SJSA1 (cell line): ENCODE results near the gene FNBP1. TPM values are rescaled to one million over a fixed set of nuclear protein-coding genes. Genes with fewer than 3 reads are reported as not detected.
"Not testable (repeated sequence)": the region's sequence is repeated elsewhere in the genome, so short reads cannot be mapped to it uniquely, and the experiment has no call there.

ENCODE experiments used
- DNase-seq, 2 experiments: peaks; one replicate each; pipeline ENCODE4 v3.0.0-alpha.2; 2015 to 2020; ENCODE audit warnings: low spot score in 2 of 2, low read depth in 1 of 2
- H3K27ac ChIP-seq: fragments of 250-450 bp; sonication (Bioruptor Pico); 2 replicates; pipeline ENCODE4 v1.5.1; 2020; ENCODE audit warnings: mild to moderate bottlenecking, moderate library complexity
- H3K27me3 ChIP-seq: fragments of 250-450 bp; sonication (Bioruptor Pico); replicated peaks from 2 replicates; pipeline ENCODE4 v1.5.1; 2020; ENCODE audit warnings: mild to moderate bottlenecking, moderate library complexity
- H3K36me3 ChIP-seq: fragments of 250-450 bp; sonication (Bioruptor Pico); 2 replicates; pipeline ENCODE4 v1.5.1; 2020; ENCODE audit warnings: mild to moderate bottlenecking
- H3K4me1 ChIP-seq: fragments of 250-450 bp; sonication (Bioruptor Pico); replicated peaks from 2 replicates; pipeline ENCODE4 v1.6.1; 2021; ENCODE audit warnings: mild to moderate bottlenecking
- H3K4me3 ChIP-seq: fragments of 250-450 bp; sonication (Bioruptor Pico); 2 replicates; pipeline ENCODE4 v1.5.1; 2020; ENCODE audit warnings: mild to moderate bottlenecking
- H3K9me3 ChIP-seq: fragments of 250-450 bp; sonication (Bioruptor Pico); replicated peaks from 2 replicates; pipeline ENCODE4 v1.5.1; 2020; ENCODE audit warnings: mild to moderate bottlenecking
- total RNA-seq: library from RNA; depleted of rRNA; stranded (reverse); fragments of >200 nt; shearing (Covaris generic); gene quantifications from 2 replicates; pipeline ENCODE4 v1.2.3, GENCODE V29; 2014

Gene FNBP1
- total RNA-seq, 1 experiment from 2014 or later: 24.3 TPM

- Histone ChIP-seq H3K9me3 (no peaks in the 10 kb centered on the region), H3K27me3 (no peaks in the 10 kb centered on the region), H3K27ac (peak overlapping the region; percentile 86)
These were observed 53.7 kb downstream of the FNBP1 start for GRCh38 chr9:129989362-129989708.

DNA sequence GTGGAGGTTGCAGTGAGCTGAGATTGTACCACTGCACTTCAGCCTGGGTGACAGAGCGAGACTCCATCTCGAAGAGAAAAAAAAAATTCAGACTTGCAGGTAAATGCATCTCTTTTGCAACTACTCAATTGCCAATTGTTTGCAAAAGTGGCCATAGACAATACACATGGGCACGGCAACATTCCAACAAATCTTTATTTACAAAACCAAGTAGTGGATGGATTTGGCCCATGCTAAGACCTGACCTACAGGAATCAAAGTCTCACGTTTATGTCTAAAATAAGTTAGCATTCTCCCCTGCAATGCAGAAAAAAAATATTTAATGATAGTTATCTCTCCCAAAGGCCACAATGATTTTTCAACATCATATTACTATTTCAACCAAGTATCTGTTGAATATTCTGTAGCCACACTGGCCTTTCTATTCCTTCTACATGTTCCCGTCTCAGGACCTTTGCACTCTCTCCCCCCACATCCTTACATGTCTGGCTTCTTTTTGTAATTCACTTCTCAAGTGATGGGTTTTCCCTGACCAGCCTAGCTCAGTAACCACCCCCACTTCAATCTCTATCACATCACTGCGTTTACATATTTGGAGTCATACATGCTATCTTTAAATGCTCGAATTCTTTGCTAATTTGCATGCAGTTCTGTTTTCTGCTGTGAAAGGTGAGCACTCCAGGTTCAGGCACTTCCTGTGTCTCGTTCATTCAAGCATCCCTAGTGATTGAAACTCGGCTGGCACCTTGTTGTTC lies 54.2 kb downstream of the FNBP1 start:
- peak overlapping the region; percentile 86 for H3K27ac ChIP-seq
- H3K4me1 ChIP-seq: peaks cover 62% of the 10 kb centered on the region
- H3K9me3 ChIP-seq: no peaks in the 10 kb centered on the region
- H3K36me3 ChIP-seq: 0 out of 2 replicates have a peak, but pooled peaks cover 8% of the 10 kb centered on the region
- H3K4me3 ChIP-seq: no peak overlapping the region
- DNase-seq: no peak
- H3K27me3 ChIP-seq: no peaks in the 10 kb centered on the region

More at GRCh38 chr9:129989362-129989708, 53.7 kb downstream of the FNBP1 start:
- Histone ChIP-seq H3K4me3 (no peak overlapping the region), H3K4me1 (peaks cover 63% of the 10 kb centered on the region), H3K36me3 (0 out of 2 replicates have a peak, but pooled peaks cover 8% of the 10 kb centered on the region)
- DNase-seq: no peak

- Histone ChIP-seq H3K27me3 (no peaks in the 10 kb centered on the region), H3K4me1 (peaks cover 64% of the 10 kb centered on the region), H3K4me3 (no peak overlapping the region), H3K9me3 (no peaks in the 10 kb centered on the region), H3K36me3 (0 out of 2 replicates have a peak, but pooled peaks cover 8% of the 10 kb centered on the region), H3K27ac (no peak overlapping the region)
- DNase-seq: no peak
These were observed 55.0 kb downstream of the FNBP1 start for GRCh38 chr9:129987941-129988340.

DNA sequence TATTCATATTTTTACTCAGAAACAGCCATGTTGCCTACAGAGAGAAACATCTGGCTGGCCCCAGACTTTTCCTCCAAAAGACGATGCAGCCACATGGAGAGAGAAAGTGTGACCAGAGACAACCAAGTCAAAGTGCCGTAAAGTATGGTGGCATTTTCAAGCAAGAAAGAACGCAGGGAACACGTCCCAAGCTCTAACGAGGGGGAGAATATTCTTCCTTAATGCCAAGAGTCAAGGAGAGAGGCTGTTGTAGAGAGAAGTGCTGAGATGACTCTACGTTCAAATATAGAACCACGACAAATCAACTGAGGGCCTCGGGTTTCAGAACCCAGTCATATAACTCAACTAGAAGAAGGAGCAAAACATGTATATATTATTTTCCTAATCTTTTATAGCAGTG lies 55.9 kb downstream of the FNBP1 start:
- H3K36me3 ChIP-seq: 0 out of 2 replicates have a peak, but pooled peaks cover 8% of the 10 kb centered on the region
- peaks cover 55% of the 10 kb centered on the region for H3K4me1 ChIP-seq
- no peaks in the 10 kb centered on the region for H3K9me3 ChIP-seq
- DNase-seq: no peak
- H3K27me3 ChIP-seq: no peaks in the 10 kb centered on the region
- H3K27ac ChIP-seq: no peak overlapping the region
- H3K4me3 ChIP-seq: no peak overlapping the region

DNA sequence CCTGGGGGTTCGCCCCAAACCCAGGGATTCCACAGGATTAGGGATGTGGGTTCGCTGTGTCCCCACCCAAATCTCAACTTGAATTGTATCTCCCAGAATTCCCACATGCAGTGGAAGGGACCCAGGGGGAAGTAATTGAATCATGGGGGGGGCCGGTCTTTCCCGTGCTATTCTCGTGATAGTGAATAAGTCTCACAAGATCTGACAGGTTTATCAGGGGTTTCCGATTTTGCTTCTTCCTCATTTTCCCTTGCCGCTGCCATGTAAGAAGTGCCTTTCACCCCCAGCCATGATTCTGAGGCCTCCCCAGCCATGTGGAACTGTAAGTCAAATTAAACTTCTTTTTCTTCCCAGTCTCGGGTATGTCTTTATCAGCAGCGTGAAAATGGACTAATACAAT lies 58.4 kb downstream of the FNBP1 start:
- H3K9me3 ChIP-seq, DNase-seq, H3K36me3 ChIP-seq, H3K4me3 ChIP-seq, H3K27me3 ChIP-seq: not testable (repeated sequence)
- peak overlapping the region; percentile 7; the same call in 1 of the 2 replicates for H3K27ac ChIP-seq
- peaks cover 40% of the 10 kb centered on the region for H3K4me1 ChIP-seq

DNA sequence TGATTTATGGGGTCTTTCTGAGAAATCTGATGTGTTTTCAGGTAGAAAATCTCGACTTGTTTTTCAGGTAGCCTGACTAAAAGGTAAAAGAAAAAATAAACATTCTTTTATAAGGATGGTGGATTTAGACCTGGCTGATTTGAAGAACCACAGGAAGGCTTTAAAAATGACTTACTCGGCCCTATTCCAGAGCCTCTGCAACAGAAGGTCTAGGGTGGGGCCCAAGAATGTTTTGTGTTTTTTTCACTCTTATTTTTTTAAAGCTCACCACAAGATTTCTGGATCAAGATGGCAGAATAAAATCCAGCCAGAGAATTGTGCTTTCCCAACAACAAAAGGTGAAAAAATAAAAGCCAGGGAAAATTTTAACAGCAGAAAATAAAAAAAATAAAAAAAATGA lies 59.1 kb downstream of the FNBP1 start:
- DNase-seq: peak in 1 of 2 experiments; percentile 54

DNA sequence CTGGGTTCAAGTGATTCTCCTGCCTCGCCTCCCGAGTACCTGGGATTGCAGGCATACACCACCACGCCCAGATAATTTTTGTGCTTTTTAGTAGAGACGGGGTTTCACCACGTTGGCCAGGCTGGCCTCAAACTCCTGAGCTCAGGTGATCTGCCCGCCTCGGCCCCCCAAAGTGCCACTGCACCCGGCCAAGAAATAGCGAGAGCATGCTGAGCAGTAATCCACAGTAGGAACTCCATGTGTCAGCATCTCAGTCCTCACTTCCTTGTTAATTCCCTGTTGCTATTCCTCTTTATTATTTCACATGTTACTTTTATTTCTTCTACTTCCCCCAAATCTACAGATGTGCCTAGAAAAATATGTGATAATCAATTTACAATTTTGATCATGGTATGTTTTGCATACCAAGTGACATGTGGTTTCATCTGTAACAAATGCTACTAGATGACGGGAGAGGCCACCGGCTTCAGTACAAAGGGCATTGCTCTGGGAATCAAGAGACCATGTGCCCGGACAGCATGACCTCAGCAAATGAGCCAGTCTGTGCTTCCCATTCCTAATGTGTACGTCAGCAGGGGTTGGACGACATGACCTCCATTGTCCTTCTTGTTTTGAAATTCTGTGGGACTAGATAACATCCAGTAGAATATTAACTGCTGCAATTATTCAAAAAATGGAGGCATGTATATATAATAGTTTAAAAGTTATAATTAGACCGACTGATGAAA lies 61.6 kb downstream of the FNBP1 start:
- peaks cover 27% of the 10 kb centered on the region for H3K4me1 ChIP-seq
- H3K27me3 ChIP-seq: no peaks in the 10 kb centered on the region
- no peak overlapping the region for H3K4me3 ChIP-seq
- no peaks in the 10 kb centered on the region for H3K9me3 ChIP-seq
- no peak overlapping the region for H3K27ac ChIP-seq
- no peak for DNase-seq
- peaks cover 22% of the 10 kb centered on the region for H3K36me3 ChIP-seq

More for the DNA sequence above, 59.1 kb downstream of the FNBP1 start:
- Histone ChIP-seq H3K36me3 (0 out of 2 replicates have a peak, but pooled peaks cover 4% of the 10 kb centered on the region), H3K4me1 (peaks cover 38% of the 10 kb centered on the region), H3K27me3 (no peaks in the 10 kb centered on the region), H3K4me3 (no peak overlapping the region), H3K27ac (peak overlapping the region; percentile 7), H3K9me3 (no peaks in the 10 kb centered on the region)

GRCh38 chr9:129980224-129980623 lies 62.8 kb downstream of the FNBP1 start:
- not testable (repeated sequence) for H3K4me3 ChIP-seq, H3K27me3 ChIP-seq, H3K27ac ChIP-seq, H3K9me3 ChIP-seq, DNase-seq
- peaks cover 27% of the 10 kb centered on the region for H3K36me3 ChIP-seq
- peaks cover 27% of the 10 kb centered on the region for H3K4me1 ChIP-seq

GRCh38 chr9:129979071-129979745 lies 63.8 kb downstream of the FNBP1 start:
- peaks cover 23% of the 10 kb centered on the region for H3K36me3 ChIP-seq
- H3K4me3 ChIP-seq: no peak overlapping the region
- DNase-seq: no peak
- H3K4me1 ChIP-seq: peaks cover 23% of the 10 kb centered on the region
- H3K27me3 ChIP-seq: no peaks in the 10 kb centered on the region
- no peak overlapping the region for H3K27ac ChIP-seq
- no peaks in the 10 kb centered on the region for H3K9me3 ChIP-seq

DNA sequence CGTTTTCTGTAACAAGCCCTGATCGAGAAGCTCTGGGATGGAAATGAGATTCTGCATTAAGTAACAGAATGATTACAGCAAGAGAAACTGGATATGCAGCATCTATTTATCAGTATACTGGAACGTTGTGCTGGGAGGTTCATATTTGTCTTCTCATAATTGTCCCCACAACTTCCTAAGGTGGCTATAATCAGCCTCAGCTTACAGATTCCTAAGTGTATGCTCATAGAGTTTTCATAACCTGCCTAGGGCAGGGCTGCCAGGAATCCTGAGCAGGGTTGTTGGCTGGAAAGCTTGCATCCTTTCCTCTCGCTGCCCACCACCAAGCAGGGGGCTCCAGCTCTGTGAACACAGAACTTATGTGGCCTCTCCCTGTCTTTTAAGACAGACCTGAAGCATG lies 70.2 kb downstream of the FNBP1 start:
- Histone ChIP-seq H3K4me3 (no peak overlapping the region), H3K9me3 (no peaks in the 10 kb centered on the region), H3K4me1 (peaks cover 37% of the 10 kb centered on the region), H3K27me3 (no peaks in the 10 kb centered on the region), H3K27ac (no peak overlapping the region), H3K36me3 (peaks cover 24% of the 10 kb centered on the region)
- DNase-seq: no peak

GRCh38 chr9:129968690-129969485 lies 74.1 kb downstream of the FNBP1 start:
- H3K4me3 ChIP-seq: no peak overlapping the region

DNA sequence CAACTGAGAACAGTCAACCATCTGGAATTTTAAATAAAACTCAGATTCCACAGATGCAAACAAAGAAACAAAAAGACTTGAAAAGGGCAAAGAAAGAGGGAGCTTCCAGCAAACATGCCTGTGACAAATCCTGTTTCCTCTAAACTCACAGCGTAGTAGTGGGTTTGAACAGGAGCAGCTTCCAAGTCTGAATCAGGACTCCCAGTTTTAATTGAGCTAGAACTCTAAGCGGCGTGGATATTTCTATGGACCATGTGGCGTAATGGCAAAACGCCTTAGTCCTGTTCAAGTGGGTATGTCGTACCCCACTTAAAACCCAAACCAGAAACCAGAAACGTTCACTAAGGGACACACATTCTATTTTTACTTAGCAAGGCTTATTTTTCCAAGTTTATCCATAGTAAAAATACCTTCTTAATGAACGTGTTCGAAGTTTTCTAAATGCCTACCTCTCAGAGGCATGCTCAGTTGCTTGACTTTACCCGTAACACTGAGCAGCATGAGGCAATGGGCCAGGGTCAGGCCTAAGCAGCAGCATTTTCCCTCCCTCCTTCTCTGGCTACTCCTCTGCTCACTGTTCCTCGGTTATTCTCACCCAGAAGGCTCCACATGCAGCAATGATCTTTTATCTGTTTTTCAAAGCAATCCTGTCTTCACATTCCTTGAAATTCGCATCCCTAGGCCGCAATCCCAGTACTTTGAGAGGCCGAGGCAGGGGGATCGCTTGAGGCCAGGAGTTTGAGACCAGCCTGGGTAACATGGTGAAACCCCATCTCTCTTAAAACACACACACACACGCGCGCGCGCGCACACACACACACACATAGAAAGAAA lies 77.9 kb downstream of the FNBP1 start:
- H3K4me3 ChIP-seq: no peak overlapping the region

More at GRCh38 chr9:129968690-129969485, 74.1 kb downstream of the FNBP1 start:
- DNase-seq: peak in 1 of 2 experiments; percentile 69
- Histone ChIP-seq H3K27me3 (no peaks in the 10 kb centered on the region), H3K4me1 (peaks cover 75% of the 10 kb centered on the region), H3K36me3 (peaks cover 9% of the 10 kb centered on the region), H3K27ac (peak overlapping the region; percentile 53), H3K9me3 (no peaks in the 10 kb centered on the region)

More for the DNA sequence above, 77.9 kb downstream of the FNBP1 start:
- Histone ChIP-seq H3K36me3 (no peaks in the 10 kb centered on the region), H3K27me3 (no peaks in the 10 kb centered on the region), H3K4me1 (peaks cover 80% of the 10 kb centered on the region), H3K9me3 (no peaks in the 10 kb centered on the region), H3K27ac (peak overlapping the region; percentile 96)
- peak; percentile 67 to 90 for DNase-seq
